Mucosa of descending colon (tissue), 3 donors: ENCODE results near the gene RUNX3. TPM values are rescaled to one million over a fixed set of nuclear protein-coding genes. Genes with fewer than 3 reads are reported as not detected.

Experiments used
- ATAC-seq: fragments of 200-7000 bp; cut with Tn5 transposase; one replicate; pipeline ENCODE4 v1.9.1; 2020; ENCODE audit warnings: mild to moderate bottlenecking, moderate library complexity
- DNase-seq, 3 donors: peaks; one replicate each; pipeline ENCODE4 v3.0.0-alpha.2; 2020
- H3K36me3 ChIP-seq: fragments of 200-600 bp; one replicate; pipeline ENCODE4 v1.8.0; 2021; ENCODE audit warnings: low read depth, mild to moderate bottlenecking
- H3K4me1 ChIP-seq: fragments of 200-600 bp; one replicate; pipeline ENCODE4 v1.8.0; 2021; ENCODE audit warnings: low read depth, mild to moderate bottlenecking
- H3K4me3 ChIP-seq: fragments of 200-600 bp; one replicate; pipeline ENCODE4 v1.8.0; 2021; ENCODE audit warnings: mild to moderate bottlenecking
- H3K9me3 ChIP-seq: fragments of 200-600 bp; one replicate; pipeline ENCODE4 v1.8.0; 2021; ENCODE audit warnings: mild to moderate bottlenecking
- CTCF ChIP-seq: fragments of 200-600 bp; IDR thresholded peaks from one replicate; pipeline ENCODE4 v1.8.0; 2022; ENCODE audit warnings: antibody characterized with exemption, mild to moderate bottlenecking
- intact Hi-C, 2 donors: fragments of 100-400 bp; cut with DNase I in 1 of 2; cut with micrococcal nuclease in 1 of 2; formaldehyde crosslinking; loops; one replicate each; pipeline versions ENCODE4 v1.11.0 to v1.11.1; 2022; cut with DNase I, micrococcal nuclease
- total RNA-seq, 3 donors: library from RNA; stranded (reverse); fragmentation: NEBNext Ultra II Directional in 2 of 3; extraction: Animal tissue kit (Norgen Biotek cat#: 25700) in 2 of 3; gene quantifications; one replicate each; pipeline versions ENCODE4 v1.2.1 to v1.2.4, GENCODE V29; 2021 to 2023
- donor health status: DM: no; HTN: no; CAD: no; lungs with moderate emphysema.
- donor health status: DM: no; HTN: no; CAD: no.
- donor health status: DM: no; HTN: yes; CAD: no.

RUNX3 gene
- total RNA-seq, 3 donors from 2014 or later, result 3.2 to 6.1 (median 5.0) TPM

GRCh38 chr1:24967962-24968361 lies 37.9 kb upstream of the RUNX3 start:
- ATAC-seq (no peak), DNase-seq (no peak)
- intact Hi-C loops, result no loop called here
- no peak for TF ChIP-seq CTCF
- Histone ChIP-seq H3K9me3 (no peaks in the 10 kb centered on the region), H3K4me1 (no peaks in the 10 kb centered on the region), H3K36me3 (no peaks in the 10 kb centered on the region), H3K4me3 (no peak overlapping the region)

GRCh38 chr1:24967555-24967954 lies 37.5 kb upstream of the RUNX3 start:
- Histone ChIP-seq H3K4me1 (no peaks in the 10 kb centered on the region), H3K4me3 (no peak overlapping the region), H3K36me3 (no peaks in the 10 kb centered on the region), H3K9me3 (no peaks in the 10 kb centered on the region)
- no peak for ATAC-seq
- TF ChIP-seq CTCF, result no peak
- intact Hi-C loops, result no loop called here
- no peak for DNase-seq

- DNase-seq (peak in 1 of 3 donors; percentile 25), ATAC-seq (no peak)
- no peaks in the 10 kb centered on the region for H3K4me1 ChIP-seq
- intact Hi-C loops, result no loop called here
- H3K4me3 ChIP-seq, result no peak overlapping the region
- TF ChIP-seq CTCF, result no peak
- no peaks in the 10 kb centered on the region for H3K36me3 ChIP-seq
- no peaks in the 10 kb centered on the region for H3K9me3 ChIP-seq
Measured at GRCh38 chr1:24966724-24967346, 36.8 kb upstream of the RUNX3 start.

GRCh38 chr1:24966121-24966723 lies 36.1 kb upstream of the RUNX3 start:
- DNase-seq (no peak), ATAC-seq (no peak)
- Histone ChIP-seq H3K4me1 (no peaks in the 10 kb centered on the region), H3K4me3 (no peak overlapping the region), H3K9me3 (no peaks in the 10 kb centered on the region), H3K36me3 (no peaks in the 10 kb centered on the region)
- TF ChIP-seq CTCF, result no peak
- intact Hi-C loops, result no loop called here

GRCh38 chr1:24965571-24965930 lies 35.5 kb upstream of the RUNX3 start:
- Histone ChIP-seq H3K4me3 (no peak overlapping the region), H3K4me1 (no peaks in the 10 kb centered on the region), H3K9me3 (no peaks in the 10 kb centered on the region), H3K36me3 (no peaks in the 10 kb centered on the region)
- no peak for ATAC-seq
- TF ChIP-seq CTCF, result no peak
- DNase-seq, result no peak
- intact Hi-C loops, result no loop called here
